GM12892 (cell line): Measurements from ENCODE around the gene TNFSF13.

Experiments
- POLR2A ChIP-seq: IDR thresholded peaks from 2 replicates; pipeline ENCODE4 v1.6.1; 2011; ENCODE audit warnings: low read depth, low read length, control low read depth
- POLR2AphosphoS5 ChIP-seq: IDR thresholded peaks from 2 replicates; pipeline ENCODE4 v1.6.1; 2011; ENCODE audit warnings: low read depth, low read length, control low read depth
- TAF1 ChIP-seq: IDR thresholded peaks from 2 replicates; pipeline ENCODE4 v1.6.1; 2011; ENCODE audit warnings: low read depth, mild to moderate bottlenecking, control low read depth, low read length, borderline replicate concordance

DNA sequence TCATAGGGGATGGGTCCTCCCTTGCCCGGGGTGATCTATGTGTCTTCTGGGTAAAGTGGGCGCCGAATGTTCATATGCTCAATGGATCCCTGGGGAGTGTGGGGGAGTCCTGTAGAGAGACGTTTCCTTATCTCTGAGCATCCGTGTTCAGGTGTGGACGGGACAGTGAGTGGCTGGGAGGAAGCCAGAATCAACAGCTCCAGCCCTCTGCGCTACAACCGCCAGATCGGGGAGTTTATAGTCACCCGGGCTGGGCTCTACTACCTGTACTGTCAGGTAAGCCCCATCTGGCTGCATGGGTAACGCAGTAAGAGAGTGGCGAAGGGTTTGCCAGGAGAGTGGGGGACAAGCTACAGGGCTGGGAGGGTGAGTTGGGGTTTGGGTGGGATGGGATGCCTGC, 1.9 kb upstream of the TNFSF13 start:
- TF ChIP-seq POLR2AphosphoS5: no peak
- no peak for TF ChIP-seq POLR2A
- TF ChIP-seq TAF1: no peak
